Left lobe of liver (tissue), 2 donors: ENCODE measurements around the gene IQSEC3. TPM values are rescaled to one million over a fixed set of nuclear protein-coding genes. Genes with fewer than 3 reads are reported as not detected.
"Not testable (repeated sequence)": the region's sequence is repeated elsewhere in the genome, so short reads cannot be mapped to it uniquely, and the experiment has no call there.

Source experiments
- ATAC-seq: fragments of 200-7000 bp; cut with Tn5 transposase; one replicate; pipeline ENCODE4 v1.9.1; 2020; ENCODE audit warnings: mild to moderate bottlenecking, moderate library complexity
- DNase-seq: peaks from one replicate; pipeline ENCODE4 v3.0.0-alpha.2; 2020; ENCODE audit warnings: low spot score
- total RNA-seq: library from RNA; stranded (reverse); gene quantifications from one replicate; pipeline ENCODE4 v1.2.1, GENCODE V29; 2021
- donor health status: DM: no; HTN: no; CAD: no; lungs with moderate emphysema.
- donor health status: DM: no; HTN: yes; CAD: no.

Gene IQSEC3
- total RNA-seq, 1 donor from 2014 or later: 0.70 TPM

DNA sequence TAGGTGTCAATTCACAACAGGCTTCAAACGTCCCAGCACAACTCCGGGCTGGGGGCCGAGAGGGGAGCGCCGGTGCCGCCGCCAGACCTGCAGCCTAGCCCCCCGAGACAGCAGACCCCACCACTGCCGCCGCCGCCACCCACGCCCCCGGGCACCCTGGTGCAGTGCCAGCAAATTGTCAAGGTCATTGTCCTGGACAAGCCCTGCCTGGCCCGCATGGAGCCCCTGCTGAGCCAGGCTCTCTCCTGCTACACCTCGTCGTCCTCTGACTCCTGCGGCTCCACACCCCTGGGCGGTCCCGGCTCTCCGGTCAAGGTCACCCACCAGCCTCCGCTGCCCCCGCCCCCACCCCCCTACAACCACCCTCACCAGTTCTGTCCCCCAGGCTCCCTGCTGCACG lies 108.0 kb downstream of the IQSEC3 start:
- ATAC-seq: peak; percentile 4
- DNase-seq: no peak

DNA sequence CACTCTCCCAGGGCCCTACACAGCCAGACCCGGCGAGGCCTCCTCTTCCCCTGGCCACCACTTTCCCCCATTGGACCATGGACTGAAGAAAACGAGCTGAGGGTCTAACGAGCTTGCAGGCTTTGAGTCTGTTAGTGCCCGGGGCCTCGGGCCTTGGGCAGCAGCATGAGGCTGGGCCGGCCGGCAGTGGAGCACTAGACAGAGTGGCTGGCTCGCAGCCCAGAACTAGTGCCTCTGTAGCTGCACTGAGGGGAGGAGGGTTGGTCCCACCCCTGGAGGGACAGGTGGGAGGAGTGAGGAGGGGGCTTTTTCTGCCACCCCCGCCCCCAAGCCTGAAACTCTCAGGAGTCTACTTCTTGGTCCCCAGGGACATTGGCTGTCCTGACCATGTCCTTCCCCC lies 108.7 kb downstream of the IQSEC3 start:
- peak; percentile 67 for DNase-seq
- peak; percentile 52 for ATAC-seq

DNA sequence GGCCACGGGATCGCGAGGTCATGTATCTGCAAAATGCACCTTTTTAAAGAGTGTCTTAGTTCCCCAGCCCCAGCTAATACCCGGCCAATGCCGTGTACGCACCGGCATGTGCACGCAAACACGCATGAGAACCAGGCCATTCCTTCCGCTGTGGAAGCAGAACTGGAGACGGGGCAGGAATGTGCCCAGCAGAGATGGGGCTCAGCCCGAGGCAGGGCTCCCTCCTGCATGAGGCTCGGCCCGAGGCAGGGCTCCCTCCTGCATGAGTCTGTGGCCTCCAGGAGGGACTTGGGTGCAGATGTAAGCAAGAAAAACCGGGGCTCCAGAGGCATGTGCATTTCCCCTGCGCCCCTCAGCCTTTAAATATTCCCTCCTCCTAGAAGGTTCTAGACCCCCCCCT lies 109.2 kb downstream of the IQSEC3 start:
- no peak for ATAC-seq
- DNase-seq: no peak

DNA sequence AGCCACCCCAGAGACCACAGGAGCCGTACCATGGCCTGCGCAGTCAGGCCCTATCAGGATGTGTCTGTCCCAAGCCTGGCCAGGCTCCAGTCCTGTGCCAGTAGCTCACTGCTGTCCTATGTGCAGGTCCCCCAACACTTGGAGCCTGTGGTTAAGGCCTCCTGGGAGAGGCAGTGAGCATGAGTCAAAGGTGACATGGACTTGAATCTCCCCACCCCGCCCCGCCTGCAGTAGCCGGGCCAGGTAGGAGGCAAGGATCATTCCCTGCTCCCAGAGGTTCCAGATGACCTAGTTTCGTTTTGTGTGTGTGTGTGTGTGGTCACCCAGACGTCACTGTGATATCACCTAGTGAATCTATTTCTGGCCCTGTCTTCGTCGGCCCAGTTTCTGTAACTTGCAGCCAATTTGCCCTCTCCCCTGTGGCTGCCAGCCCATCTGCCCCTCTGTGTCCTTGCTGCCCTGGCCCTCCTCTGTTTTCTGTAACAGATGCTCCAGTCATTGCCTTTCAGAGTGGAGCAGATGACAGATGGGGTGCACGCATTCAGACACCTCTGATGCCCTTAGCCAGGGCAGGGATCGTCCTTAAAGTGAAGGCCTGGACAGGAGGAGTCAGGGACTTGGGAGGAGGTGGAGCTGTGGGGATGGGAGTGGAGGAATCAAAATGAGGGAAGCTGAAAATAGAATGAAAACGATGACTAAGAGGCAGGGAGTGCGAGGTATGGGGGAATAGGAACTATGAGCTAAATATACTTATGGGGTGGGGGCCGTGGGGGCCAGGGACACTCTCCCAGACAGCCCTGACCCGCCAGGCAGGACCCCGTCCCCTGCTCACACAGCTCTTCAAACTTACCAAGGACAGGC lies 110.0 kb downstream of the IQSEC3 start:
- ATAC-seq (peak; percentile 86), DNase-seq (peak; percentile 89)

DNA sequence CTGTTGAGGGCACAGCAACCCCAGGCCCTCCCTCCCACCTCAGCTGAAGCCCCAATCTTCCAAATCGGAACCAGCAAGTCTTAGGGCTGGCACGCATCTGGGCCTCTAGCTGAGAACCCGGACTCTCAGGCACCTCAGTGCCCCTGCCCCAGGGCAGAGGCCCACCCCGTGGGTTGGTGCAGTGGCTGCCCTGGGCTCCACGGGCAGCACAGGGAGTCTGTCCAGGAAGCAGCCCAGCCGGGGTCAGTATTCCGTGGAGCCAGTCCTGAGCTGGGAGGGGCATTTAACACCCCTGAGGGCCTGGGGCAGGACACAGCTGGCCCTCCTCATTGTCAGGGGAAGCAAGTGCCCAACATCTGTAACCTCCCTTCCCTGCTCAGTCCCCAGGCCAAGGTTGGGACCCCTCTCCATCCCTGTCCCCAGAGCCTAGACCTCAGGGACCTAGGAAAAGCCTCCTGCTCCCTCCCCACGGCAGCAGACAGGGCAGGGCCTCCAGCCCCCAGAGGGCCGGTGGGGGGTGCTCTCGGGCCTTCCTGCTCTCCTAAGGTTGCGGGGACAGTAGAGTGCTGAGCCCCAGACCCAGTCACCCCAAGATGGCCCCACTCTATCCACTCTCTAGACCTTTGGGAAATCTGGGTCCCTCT lies 110.9 kb downstream of the IQSEC3 start:
- DNase-seq: no peak

DNA sequence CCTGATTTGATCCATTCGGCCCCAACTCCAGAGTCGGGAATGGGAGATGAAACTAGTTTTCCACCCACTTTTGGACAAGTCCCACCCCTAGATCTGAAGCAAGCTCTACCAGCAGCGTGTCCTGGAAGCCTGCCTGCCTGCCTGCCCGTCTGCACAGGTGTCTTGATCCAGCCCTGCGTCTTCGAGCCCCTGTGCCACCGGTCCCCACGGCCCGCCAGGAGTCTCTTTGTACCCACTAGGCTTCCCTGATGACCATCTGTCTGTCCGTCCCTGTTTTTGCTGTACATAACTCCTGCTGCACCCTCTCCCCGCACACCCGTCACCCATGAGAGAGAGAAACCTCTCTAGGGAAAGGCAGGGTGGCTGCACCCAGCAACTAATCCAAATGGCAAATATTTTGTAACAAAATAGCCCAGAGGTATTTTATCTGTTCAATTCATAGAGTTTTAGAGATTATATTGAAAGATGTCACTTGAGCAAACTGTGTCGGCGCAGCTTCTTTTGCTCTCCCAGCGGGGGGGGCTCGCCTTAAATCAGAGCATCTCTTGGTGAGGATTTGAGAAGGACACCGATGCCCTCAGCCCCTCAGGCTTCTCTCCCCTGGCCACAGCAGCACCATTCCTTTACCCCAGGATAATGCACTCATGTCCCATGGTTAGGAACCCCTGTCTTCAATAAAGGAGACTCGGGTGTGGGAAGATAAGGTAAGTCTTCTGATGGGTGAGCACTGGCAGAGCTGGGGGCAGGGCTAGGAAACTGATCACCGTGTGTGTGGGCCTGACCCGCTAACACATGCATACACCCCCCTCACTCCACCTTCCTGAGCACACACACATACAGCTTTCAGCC lies 111.6 kb downstream of the IQSEC3 start:
- ATAC-seq (no peak), DNase-seq (no peak)

More for the DNA sequence above, 110.9 kb downstream of the IQSEC3 start:
- no peak for ATAC-seq

DNA sequence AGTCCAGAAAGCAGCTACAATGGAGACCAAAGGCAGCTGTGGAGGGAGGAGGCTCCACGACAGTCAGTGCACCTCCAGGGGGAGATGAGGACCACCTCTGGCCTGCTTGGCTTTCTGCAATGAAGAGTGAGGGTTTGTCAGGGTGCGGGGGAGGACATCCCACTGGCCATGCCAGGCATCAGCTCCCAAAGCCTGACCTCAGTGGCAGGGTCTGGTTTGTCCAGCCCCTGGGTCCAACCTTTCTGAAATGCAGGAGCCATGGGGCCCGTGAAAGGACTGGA lies 112.2 kb downstream of the IQSEC3 start:
- ATAC-seq (no peak), DNase-seq (no peak)

DNA sequence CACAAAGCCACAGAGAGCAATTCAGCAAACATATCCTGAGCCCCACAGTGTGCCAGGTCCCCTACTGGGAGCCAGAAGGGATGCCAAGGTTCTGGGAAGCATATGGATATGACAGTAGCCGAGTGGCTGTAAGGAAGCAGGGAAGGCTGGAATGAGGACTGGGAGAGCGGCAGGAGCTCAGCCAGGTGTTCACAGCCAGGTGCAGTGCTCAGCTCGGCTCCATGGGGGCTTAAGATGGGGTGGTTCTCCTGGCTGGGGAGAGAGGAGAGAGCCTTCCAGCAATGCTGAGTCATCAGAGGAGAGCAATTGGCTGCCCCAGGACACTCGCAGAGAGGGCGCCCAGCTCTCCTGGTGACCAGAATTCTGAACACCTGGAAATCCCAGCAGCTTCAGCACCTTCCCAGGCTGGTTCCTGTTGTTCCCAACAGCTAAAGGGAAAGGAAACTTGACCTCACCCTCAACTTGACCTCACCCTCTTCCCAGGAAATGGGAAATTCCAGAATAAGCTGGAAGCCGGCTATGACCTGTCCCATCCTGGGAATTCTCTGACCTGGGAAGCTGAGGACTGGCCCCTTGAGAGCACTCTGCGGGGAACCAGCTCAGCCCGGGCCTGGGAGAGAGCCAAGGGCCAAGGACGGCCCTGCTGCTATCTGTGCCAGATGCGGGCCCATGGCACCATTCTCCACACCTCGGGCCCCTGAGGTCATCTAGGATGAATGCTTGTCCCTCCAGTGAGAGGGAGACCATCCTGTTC lies 112.7 kb downstream of the IQSEC3 start:
- no peak for DNase-seq

DNA sequence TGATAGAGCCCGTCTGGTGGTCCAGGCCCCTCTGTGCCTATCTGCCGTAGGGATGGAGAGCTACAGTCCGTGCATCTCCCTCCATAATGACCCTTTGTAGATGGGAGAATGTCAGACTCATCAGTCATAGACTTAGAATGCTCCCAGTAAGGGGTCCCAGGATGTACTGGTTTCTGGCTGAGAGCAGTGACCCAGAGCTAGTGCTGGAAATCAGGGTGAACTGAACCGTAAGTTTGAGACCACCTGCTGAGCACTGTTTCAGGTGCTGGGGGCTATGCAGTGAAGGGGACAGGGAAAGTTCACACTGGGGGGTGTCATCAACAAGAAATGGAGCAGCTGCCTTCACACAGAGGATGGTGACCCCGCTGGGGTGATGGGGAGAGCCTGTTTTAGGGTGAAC lies 113.3 kb downstream of the IQSEC3 start:
- no peak for DNase-seq
- ATAC-seq: no peak

More for the DNA sequence above, 112.7 kb downstream of the IQSEC3 start:
- ATAC-seq: no peak

DNA sequence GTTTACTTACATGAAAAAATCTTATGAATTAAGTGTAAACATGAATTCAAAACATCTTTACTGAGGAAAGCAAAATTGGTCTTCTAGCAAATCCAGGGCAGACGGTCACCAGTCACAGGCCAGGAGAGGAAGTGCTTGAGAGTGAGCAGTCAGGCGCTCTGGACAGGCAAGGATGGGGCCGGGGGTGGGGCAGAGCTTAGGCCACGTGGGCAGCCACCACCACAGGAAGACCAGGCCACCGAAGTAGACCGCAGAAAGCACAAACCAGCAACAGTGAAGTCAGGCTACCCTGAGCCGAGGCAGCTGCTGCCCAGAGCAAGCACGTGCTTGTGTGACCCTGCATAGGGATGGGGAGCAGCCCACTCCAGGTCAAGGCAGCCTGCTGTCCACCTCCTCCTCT lies 113.9 kb downstream of the IQSEC3 start:
- DNase-seq: no peak
- ATAC-seq: peak; percentile 2

DNA sequence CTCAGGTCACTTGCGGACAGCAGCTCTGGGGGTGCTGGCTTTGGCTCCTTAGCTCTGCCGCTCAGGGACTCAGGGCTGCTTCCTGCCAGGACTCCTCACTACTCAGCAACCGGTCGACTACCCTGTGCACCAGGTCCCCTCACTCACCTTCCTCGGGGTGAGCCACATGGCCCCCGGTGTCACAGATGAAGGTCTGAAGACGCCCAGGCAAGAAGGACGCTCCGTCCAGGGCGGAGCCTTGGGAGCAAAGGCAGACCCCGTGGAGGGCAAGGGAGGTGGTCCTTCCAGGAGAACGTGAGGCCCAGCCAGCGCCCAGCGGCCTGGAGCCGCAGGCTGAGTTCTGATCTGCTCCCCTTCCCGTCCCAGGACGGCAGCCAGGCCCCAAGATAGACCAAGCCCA lies 115.4 kb downstream of the IQSEC3 start:
- DNase-seq: no peak
- no peak for ATAC-seq

DNA sequence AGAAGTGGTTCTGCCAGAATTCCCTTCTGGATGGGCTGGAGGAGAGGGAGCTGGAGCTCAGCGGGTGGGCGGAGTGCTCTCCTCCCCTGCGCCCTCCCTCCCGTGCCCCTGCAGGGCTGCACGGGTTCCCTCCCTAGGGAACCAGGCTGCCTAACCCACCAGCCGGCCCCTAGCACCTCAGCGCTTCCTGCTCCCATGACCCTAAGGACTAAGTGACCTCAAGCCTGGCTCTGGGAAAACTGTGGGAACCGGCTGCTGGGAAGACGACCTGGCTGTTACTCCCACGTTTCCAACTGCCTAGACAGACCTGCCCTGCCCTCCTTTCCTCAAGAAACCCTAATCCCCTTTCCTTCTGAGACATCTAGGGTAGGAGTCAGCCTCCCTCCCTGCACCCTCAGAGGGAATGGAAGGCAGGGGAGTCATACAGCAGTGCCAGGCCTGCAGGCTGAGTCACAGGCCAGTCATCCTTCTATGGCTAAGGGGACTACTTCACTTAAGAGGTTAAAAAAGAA lies 115.9 kb downstream of the IQSEC3 start:
- no peak for DNase-seq
- no peak for ATAC-seq

DNA sequence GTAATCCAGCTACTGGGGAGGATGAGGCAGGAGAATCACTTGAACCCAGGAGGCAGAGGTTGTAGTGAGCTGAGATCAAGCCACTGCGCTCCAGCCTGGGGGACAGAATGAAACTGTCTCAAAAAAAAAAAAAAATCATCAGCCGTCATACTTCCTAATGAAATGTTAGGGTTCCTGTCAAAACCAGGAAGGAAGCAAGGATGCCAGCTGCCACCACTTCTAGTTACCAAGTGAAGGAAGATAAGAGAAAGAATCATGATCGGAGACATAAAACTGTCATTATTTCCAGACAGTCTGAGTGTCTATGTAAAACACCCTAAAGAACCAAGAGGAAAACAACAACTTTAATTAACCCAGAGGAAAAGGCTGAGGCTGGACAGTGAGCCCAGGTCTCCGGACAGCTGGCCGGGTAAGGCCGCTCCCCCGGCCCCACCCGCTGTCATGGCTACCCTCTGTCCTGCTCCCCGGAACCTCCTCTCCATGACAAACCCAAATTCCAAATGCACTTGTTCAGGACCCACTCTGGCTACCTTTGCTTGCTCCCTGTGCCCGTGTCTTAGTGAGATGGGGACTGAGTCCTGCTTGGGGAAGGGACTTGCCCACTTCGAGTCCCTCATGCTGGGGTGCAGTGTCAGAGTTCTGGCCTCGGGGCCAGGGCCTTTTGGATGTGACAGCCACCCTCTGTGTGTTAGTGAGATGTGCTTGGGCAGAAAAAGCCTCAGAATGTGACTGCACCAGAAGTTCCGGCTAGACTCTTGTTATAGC lies 118.4 kb downstream of the IQSEC3 start:
- DNase-seq (no peak), ATAC-seq (no peak)

DNA sequence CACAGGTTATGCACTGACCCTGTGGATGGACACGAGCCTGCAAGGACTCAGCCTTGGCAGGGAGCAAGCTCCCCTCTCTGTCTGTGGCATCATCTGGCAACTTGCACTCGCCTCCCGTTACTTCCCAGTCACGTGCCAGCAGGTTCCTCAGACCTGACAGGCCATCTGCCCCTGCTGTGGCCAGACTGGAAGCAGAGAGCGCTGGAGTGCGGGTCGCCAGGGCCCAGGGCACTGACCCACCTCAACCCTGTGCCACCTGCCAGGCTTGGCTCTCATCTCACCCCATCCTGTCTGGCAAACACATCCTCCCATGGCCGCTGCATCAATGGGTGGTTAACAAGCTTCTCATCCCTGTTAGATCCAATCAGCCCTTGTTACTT lies 119.0 kb downstream of the IQSEC3 start:
- ATAC-seq: peak; percentile 45
- DNase-seq: peak; percentile 63

DNA sequence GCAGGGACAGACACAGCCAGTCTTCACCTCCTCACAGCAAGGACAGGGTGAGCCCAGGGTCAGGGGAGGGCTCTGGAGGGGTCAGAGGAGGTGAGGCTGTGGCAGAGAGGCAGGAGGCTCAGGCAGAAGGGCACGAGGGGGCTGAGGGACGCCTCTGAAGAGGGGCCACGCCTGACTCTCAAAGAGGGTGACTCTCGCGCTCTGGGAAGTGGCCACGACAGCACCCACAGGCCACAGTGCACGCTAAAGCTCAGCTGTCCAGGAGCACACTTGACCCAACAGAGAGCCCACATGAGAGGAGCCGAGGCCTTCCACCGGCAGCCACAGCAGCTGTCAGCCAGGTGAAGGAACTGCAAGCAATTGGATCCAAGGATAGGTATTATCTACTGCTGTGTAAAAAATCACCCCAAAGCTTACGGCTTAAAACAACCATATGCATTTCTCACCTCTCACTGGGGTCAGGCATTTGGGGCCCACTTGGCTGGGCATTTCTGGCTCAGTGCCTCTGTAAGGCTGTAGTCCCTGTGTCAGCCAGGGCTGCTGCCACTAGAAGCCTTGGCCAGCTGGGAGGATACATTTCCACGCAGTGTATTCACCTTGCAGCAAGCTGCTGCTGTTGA lies 119.5 kb downstream of the IQSEC3 start:
- DNase-seq: no peak
- no peak for ATAC-seq

DNA sequence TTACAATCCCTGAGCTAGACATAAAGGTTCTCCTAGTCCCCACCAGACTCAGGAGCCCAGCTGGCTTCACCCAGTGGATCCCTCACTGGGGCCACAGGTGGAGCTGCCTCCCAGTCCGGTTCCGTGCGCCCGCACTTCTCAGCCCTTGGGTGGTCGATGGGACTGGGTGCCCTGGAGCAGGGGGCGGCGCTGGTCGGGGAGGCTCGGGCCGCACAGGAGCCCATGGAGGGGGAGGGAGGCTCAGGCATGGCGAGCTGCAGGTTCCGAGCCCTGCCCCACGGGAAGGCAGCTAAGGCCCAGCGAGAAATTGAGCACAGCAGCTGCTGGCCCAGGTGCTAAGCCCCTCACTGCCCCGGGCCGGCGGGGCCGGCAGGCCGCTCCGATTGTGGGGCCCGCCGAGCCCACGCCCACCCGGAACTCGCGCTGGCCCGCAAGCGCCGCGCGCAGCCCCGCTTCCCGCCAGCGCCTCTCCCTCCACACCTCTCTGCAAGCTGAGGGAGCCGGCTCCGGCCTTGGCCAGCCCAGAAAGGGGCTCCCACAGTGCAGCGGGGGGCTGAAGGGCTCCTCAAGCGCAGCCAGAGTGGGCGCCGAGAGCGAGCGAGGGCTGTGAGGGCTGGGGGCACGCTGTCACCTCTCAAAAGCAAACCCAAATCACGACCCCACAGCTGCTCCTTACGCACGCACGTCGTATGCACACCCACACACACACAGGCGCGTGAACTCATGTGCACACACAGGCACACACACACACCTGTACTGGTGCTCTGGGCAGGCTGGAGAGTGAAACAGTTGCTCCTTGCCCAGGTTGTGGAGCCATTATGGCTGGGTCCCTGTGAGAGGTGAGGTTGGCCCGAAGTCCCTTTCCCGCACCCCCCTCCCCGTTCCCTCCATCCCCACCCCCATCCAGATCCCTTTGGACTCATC lies 121.7 kb downstream of the IQSEC3 start:
- peak; percentile 16 for ATAC-seq
- DNase-seq: not testable (repeated sequence)

DNA sequence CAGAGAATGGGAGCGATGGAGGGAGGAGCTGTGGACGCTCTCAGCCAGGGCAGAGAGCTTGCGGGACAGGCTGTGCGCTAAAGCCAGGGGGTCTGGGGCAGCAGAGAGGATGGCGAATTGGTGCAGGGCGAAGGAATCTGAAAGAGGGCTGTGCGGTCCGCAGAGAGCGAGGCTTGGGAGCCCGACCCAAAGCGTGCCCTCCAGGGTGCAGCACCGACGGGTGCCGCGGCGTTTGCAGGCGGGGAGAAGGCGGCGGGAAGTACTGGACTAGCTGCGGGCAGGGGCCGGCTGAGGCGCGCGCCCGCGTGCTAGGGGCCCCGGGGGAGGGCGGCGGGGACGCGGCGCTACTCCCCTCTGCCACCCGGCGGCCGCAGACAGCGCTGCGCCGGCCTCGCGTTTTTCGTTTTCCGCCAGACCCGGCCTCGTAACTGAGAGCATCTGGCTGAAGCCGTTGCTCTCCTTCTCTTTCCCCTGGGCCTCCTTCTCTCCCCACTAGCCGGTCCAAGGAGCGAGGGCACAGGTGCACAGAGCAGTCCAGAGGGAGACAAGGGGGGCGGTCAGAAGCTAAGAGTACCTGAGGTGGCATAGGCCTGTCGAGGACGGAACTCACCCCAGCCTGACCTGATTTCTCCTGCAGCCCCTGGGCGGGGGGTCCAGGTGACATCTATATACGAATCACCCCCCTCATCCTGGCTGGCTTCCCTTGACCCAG lies 122.5 kb downstream of the IQSEC3 start:
- ATAC-seq (peak; percentile 82), DNase-seq (peak; percentile 64)

DNA sequence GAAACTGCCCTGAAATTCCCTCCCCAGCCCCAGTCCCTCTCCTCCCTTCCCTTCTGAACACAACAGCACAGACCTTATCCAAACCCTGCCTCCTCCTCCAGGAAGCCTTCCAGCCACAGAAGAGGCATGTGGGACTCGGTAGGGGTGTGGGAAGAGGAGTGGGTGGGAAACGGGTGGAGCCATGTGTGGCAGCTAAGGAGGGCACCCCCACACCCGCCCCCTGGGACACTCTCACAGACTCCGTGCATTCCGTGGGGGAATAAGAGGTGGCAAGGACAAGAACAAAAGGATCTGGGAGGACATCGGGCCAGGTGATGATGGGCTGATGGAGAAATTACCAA lies 123.0 kb downstream of the IQSEC3 start:
- ATAC-seq (peak; percentile 14), DNase-seq (no peak)
